Measurements from ENCODE around the gene GMDS.

GRCh38 chr6:1786455-1787453 is 458.7 kb downstream of the GMDS start:
- no peak for TF ChIP-seq CTCF (optimal IDR thresholded peaks at IDR 0.05 in 1 of 3, IDR thresholded peaks at IDR 0.05 in 1 of 3, conservative IDR thresholded peaks at IDR 0.05 in 1 of 3; ENCODE audit: extremely low read depth in 1 of 3, insufficient read depth in 2 of 3, low read length in 3 of 3)
- no peak for TF ChIP-seq EZH2 (IDR thresholded peaks at IDR 0.05; ENCODE audit: low read length)

Data from keratinocyte (primary cell).